NCI-H146 (cell line): ENCODE data around the gene SAMD4A.
"Not testable (repeated sequence)": the region's sequence is repeated elsewhere in the genome, so short reads cannot be mapped to it uniquely, and the experiment has no call there.

Source experiments
- DNase-seq: peaks from one replicate; lab custom pipeline; 2025; lab: John Stamatoyannopoulos, UW

Gene SAMD4A

GRCh38 chr14:54734966-54735365 is 168.0 kb downstream of the SAMD4A start:
- no peak for DNase-seq

GRCh38 chr14:54735424-54735823 is 168.5 kb downstream of the SAMD4A start:
- DNase-seq, result no peak

GRCh38 chr14:54737132-54737711 is 170.3 kb downstream of the SAMD4A start:
- no peak for DNase-seq

GRCh38 chr14:54738009-54738408 is 171.1 kb downstream of the SAMD4A start:
- DNase-seq, result no peak

- DNase-seq, result no peak
These were observed 172.6 kb downstream of the SAMD4A start for GRCh38 chr14:54739514-54739913.

- no peak for DNase-seq
These were observed 175.8 kb downstream of the SAMD4A start for GRCh38 chr14:54742492-54743350.

GRCh38 chr14:54743382-54743781 is 176.5 kb downstream of the SAMD4A start:
- DNase-seq, result no peak

GRCh38 chr14:54746019-54746418 is 179.1 kb downstream of the SAMD4A start:
- no peak for DNase-seq

GRCh38 chr14:54747616-54748015 is 180.7 kb downstream of the SAMD4A start:
- DNase-seq, result no peak

GRCh38 chr14:54749180-54749579 is 182.3 kb downstream of the SAMD4A start:
- DNase-seq, result no peak

GRCh38 chr14:54749727-54750126 is 182.8 kb downstream of the SAMD4A start:
- DNase-seq, result no peak

- not testable (repeated sequence) for DNase-seq
These were observed 185.7 kb downstream of the SAMD4A start for GRCh38 chr14:54752611-54753010.

GRCh38 chr14:54753396-54753795 is 186.5 kb downstream of the SAMD4A start:
- DNase-seq, result not testable (repeated sequence)

- DNase-seq, result no peak
These were observed 187.2 kb downstream of the SAMD4A start for GRCh38 chr14:54754116-54754622.

- DNase-seq, result peak; percentile 54
These were observed 187.9 kb downstream of the SAMD4A start for GRCh38 chr14:54754623-54755386.

GRCh38 chr14:54756656-54757392 is 189.9 kb downstream of the SAMD4A start:
- DNase-seq, result no peak

GRCh38 chr14:54758041-54758440 is 191.1 kb downstream of the SAMD4A start:
- DNase-seq, result no peak

- DNase-seq, result no peak
These were observed 193.2 kb downstream of the SAMD4A start for GRCh38 chr14:54759982-54760585.

GRCh38 chr14:54760866-54761575 is 194.1 kb downstream of the SAMD4A start:
- DNase-seq, result no peak

GRCh38 chr14:54761835-54762234 is 194.9 kb downstream of the SAMD4A start:
- DNase-seq, result no peak

GRCh38 chr14:54762296-54762695 is 195.4 kb downstream of the SAMD4A start:
- no peak for DNase-seq
